Left lobe of liver (tissue), 2 donors: Measurements from ENCODE around the gene SLC9A1. TPM values are rescaled to one million over a fixed set of nuclear protein-coding genes. Genes with fewer than 3 reads are reported as not detected.

ENCODE experiments used
- ATAC-seq: fragments of 200-7000 bp; cut with Tn5 transposase; one replicate; pipeline ENCODE4 v1.9.1; 2020; ENCODE audit warnings: mild to moderate bottlenecking, moderate library complexity
- DNase-seq: peaks from one replicate; pipeline ENCODE4 v3.0.0-alpha.2; 2020; ENCODE audit warnings: low spot score
- total RNA-seq: library from RNA; stranded (reverse); gene quantifications from one replicate; pipeline ENCODE4 v1.2.1, GENCODE V29; 2021
- donor health status: DM: no; HTN: no; CAD: no; lungs with moderate emphysema.
- donor health status: DM: no; HTN: yes; CAD: no.

SLC9A1 gene
- total RNA-seq, 1 donor from 2014 or later, result 2.7 TPM

DNA sequence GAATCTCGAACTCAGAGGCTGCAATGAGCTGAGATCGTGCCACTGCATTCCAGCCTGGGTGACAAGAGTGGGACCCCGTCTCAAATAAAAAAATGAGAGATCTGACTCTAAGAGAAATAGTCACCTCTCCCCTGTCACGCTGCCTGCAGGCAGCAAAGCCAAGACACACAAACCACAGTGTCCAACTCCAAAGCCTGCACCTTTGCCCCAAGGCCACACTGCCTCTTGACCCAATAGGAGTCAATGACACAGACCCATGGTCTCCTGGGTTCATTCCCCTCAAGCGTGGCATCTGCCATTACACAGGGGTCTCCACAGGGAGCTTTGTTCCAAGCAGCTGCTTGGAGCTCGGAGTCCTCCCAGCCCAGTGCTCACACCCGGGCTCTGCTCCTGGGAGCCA, 46.3 kb downstream of the SLC9A1 start:
- peak; percentile 83 for DNase-seq
- ATAC-seq, result peak; percentile 91

GRCh38 chr1:27106561-27107323, 48.2 kb downstream of the SLC9A1 start:
- ATAC-seq (no peak), DNase-seq (no peak)

DNA sequence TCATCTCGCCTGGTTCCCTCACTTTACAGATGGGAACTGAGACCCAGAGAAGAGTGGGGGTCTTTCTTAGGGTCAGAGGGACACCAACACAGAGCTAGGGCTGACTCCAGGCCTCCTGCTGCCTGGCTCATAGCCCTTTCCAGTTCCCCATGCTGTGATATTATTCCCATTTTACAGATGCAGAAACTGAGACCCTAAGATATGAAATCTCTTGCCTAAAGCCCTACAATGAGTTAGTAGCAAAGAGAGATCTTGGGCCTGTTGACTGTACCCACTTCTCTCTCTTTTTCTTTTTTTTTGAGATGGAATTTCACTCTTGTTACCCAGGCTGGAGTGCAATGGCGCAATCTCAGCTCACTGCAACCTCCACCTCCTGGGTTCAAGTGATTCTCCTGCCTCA, 49.9 kb downstream of the SLC9A1 start:
- ATAC-seq (no peak), DNase-seq (no peak)

DNA sequence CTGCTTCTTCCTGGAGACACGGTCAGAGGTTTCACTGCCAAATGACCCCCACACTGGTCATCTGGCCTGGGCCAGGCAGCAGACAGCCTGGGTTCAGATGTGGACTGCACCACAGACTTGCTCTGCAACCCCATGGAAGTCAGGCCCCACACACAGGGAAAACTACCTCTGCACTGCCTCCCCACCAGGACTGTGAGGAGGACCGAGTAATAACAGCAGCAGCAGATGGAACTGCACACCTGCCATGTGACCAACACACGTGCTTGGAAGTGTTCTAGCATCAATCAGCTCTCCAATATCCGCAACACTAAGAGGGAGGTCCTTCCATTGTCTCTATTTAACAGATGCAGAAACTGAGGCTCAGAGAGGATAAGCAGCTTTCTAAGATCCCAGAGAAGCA, 51.4 kb downstream of the SLC9A1 start:
- no peak for ATAC-seq
- no peak for DNase-seq

DNA sequence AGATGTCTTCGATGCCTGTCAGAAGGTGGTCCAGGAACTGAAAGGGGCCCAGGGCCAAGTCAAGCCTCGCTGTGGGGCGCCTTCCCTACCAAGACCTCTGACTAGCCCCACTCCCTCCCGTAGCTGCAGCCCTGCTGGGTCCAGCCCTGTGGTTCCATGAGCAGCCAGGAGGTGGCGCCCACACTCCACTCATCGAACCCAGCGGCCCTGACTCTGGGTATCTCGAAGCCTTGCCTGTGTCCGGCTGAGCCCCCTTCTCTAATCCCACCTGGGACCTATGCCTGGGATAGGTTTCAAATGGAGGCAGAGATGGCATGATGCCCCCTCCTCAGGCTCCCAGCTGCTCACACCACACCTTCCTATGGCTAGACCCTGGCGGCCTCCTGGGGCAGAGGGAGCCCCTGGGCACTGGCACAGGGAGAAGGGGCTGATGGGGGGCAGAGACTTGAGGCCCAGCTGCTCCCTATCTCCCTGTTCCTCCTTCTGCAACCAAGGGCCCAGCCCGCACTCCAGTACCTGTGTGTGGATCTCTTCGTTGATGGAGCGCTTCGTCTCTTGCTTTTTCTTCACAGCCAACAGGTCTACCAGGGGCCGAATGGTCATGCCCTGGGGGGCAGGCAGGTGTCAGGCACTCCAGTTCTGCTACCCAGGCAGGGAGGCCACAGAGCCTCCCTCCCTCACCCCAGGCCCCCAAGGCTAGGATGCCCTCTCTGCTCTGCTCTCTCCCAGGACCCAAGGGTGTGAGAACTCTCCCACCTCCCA, 52.0 kb downstream of the SLC9A1 start:
- ATAC-seq, result peak; percentile 91
- peak; percentile 77 for DNase-seq

DNA sequence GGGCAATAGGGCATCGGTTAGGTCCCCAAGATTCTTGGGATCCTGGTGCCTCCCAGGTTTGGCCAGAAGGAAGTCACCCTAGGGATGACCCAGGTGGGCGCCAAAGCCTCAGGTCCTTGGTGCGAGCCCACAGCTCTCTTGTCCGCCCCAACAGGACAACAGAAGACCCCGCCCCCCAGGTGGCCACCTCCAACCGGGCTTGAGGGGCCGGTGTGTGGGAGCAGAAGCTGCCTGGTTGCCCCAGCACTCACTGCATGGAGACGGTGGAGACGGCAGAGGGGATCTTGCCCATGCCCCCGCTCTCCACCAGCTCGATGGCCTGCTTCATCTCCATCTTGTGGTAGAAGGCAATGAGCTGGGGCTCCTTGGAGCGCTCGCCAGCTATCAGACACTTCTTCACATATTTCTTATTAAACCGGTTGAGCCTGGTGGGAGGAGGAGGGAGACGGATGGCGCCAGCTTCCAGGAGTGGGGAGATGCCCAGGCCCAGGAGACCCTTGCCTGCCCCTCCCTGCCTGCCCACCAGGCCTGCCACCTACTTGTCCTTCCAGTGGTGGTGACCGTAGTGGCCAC, 52.7 kb downstream of the SLC9A1 start:
- no peak for DNase-seq
- no peak for ATAC-seq

DNA sequence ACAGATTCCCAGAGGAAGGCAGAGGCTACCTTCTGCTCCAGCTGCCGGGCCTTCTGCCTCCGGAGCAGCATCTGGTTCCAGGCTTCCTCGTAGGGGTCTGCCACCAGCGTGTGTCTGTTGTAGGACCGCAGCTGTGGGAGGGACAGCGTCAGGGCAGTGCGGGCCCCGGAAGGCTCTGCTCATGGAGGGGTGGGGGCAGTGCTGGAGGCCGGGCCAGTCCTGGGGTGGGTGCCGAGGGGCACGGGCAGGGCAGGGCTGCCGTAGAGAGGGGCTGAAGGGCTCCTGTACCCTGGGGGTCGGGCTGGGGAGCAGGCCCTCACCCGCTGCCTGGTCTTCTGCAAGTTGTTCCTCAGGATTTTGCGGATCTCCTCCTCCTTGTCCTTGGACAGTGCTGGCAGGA, 53.2 kb downstream of the SLC9A1 start:
- ATAC-seq (no peak), DNase-seq (no peak)

- DNase-seq (no peak), ATAC-seq (no peak)
Measured at GRCh38 chr1:27101054-27101491, 53.9 kb downstream of the SLC9A1 start.

DNA sequence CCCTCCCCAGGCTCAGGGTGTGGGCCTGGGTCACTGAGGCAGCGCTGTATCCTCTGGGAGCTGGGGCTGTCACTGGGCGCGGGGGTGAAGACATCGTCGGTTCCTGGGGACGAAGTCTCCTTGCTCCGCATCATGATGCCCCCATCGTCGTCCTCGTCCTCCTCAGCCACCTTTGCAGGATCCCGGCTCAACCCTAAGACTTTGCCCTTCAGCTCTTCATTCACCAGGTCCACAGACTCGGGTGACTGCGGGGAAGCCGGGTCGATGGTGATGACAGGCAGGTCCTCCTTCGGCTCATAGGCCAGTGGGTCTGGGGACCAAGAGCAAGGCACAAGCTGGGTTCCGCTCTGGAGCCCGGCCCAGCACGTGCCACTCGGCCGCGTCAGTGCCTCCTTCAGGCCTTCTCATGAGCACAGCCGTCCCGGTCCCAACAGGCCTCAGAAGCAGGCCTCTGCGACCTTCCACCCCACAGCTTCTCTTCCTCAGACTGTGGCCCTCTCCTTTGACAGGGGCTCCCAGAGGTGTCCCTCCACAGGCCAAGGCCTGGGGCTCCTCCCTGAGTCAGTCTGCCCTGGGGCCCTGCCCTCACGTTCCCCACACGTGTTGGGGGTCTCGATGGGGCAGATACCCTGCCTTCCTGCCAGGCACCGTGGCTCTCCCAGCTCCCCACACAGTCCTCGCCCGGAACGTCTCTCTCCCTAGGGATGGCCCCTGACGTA, 54.4 kb downstream of the SLC9A1 start:
- DNase-seq (no peak), ATAC-seq (no peak)

DNA sequence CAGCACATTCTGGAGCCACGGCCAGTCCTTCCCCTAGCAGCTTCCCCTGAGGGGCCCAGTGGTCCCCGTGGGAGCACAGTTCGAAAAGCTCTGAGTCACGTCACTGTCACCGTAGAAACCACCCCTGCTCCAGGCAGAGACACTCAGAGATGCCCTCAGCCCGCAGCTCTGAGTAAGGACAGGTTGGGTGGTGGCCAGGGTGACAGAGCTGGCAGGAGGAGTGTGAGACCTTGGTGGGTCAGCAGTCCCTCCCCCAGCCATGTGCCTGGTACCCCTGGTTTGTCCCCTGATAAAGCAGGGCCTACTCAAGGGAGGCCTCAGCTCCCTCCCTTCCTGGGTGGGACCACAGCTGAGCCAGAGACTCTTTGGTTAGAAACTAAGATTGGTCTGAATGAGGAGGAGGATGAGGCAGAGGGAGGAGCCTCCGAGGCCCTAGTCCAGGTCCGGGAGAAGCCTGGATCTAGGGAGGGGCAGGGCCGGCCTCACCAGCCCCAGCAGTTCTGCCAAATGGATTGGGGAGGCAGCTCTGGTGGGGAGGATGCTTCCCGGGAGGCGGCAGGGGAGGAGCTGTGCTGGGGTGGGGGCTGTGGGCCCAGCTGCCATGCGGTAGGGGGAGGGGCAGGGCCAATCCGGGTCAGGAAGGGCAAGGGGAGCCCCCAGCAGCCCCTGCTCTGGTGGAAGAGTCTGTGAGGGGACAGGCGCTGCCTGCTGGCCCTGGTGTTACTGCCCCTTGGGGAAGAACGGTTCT, 55.2 kb downstream of the SLC9A1 start:
- ATAC-seq (no peak), DNase-seq (no peak)

- DNase-seq (no peak), ATAC-seq (no peak)
Measured at GRCh38 chr1:27099135-27099586, 55.8 kb downstream of the SLC9A1 start.

DNA sequence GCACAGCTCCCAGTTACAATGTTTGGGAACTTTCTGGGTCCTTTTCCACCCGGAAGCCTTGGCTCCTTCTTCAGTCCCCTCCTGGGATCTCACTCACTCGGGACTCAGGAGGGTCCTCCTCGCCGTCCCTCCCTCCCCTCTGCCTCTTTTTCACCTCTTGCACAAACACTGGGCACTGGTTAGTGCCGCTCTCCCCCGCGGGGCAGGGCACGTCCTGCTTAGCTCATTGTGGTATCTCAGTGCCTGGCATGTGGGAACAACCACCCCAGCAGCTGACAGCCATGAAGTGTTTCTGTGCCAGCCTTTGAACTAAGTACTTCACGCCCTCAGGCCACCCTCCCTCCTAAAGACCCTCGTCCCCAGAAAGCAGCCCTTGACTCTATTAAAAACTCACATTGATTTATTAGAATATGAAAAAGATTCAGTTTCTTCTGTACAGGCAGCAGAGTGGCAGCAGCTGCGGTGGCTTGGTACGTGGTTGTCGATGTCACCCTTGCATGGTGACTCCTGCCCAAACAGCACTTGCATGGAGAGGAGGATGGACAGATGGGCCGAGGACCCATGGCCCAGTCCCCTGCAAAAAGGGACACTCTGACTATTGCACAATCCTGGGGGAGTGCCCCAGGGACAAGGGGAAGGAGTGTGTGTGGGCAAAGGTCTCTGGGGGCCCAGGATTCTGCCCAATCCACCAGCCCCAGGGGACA, 56.3 kb downstream of the SLC9A1 start:
- ATAC-seq, result peak; percentile 2
- DNase-seq, result no peak

- ATAC-seq (peak; percentile 98), DNase-seq (peak; percentile 86)
Measured at GRCh38 chr1:27097484-27097917, 57.4 kb downstream of the SLC9A1 start.

GRCh38 chr1:27095576-27095975, 59.3 kb downstream of the SLC9A1 start:
- ATAC-seq (no peak), DNase-seq (no peak)

GRCh38 chr1:27092888-27093287, 62.0 kb downstream of the SLC9A1 start:
- DNase-seq (no peak), ATAC-seq (no peak)

DNA sequence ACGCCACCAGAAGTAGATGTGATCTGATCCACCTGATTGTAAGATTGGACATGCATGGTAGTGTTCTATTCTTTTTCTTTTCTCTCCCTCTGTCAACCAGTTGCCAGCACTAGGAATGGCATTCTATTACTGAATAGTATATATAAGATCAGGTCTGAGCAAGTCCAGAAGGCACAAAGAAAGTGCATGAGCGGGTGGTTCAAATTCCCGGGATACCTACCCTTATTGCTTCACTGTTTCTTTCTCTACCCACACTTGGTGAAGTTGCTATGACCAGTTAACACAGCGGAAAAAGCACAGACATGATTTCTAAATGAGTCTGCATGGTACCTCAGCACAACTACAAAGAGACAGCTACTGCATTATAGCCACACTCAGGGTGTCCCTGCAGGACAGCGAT, 64.0 kb downstream of the SLC9A1 start:
- ATAC-seq, result no peak

DNA sequence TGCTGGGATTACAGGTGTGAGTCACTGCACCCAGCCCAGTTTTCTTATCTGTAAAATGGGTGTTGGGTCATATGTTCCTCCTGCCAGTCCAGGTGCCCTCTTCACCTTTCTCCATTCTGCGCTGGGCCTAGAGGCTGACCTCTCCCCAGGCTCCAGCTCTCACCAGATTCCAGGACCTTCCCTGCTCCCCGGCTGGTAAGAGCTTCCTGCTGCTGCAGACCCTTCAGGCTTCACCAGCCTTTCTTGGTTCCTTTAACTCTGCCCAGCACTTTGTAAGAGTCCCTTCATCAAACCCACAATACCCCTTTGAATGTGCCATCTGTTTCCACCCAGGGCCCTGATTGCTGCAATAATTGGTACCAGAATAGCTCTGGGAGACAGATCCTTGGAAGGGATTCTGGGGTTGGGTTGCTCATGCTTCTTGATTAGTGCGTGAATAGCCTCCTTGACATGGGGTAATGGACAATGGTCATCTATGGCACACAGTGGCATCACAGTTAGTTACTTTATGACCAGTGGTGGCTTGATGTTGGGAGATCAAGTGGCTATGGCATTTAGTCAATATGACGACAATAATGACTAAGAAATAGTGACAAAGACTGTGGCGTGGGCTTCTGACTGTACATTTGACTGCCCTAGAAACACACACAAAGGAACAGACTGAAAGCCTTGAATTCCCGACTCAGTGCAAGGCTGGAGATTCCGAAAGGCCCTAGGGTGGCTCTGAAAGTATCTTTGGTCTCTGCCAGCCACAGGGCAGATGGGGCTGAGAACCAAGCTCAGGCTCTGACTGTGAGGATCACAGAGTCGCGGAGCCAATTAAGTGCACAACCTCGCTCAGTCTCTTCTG, 67.3 kb downstream of the SLC9A1 start:
- no peak for ATAC-seq
- no peak for DNase-seq

More for the DNA sequence above, 64.0 kb downstream of the SLC9A1 start:
- DNase-seq, result no peak

GRCh38 chr1:27086628-27087027, 68.3 kb downstream of the SLC9A1 start:
- DNase-seq, result no peak
- ATAC-seq, result no peak

DNA sequence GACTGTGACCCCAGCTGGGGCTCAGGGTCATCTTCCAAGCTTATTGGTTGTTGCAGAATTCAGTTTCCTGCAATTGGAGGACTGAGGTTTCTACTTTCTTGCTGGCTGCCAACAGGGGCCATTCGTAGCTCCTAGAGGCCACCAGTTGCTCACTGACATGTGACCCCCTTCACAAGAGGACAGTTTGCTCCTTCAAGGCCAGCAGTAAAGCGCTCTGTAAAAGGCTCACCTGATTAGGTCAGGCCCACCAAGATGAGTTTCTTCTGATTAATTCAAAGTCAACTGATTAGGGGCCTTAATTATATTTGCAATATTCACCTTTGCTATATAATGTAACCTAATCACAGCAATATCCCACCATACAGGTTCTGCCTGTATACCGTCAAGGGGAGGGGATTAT, 68.9 kb downstream of the SLC9A1 start:
- ATAC-seq, result no peak
- DNase-seq, result no peak
